HG02759 (cell line): Measurements from ENCODE around the gene GDF10.

ENCODE experiments used
- ATAC-seq: cut with Tn5 transposase; IDR thresholded peaks from one replicate; pipeline ENCODE4 v1.9.1; 2021; ENCODE audit warnings: mild to moderate bottlenecking, moderate library complexity; ENCODE audit not compliant: unreplicated experiment

The GDF10 gene

GRCh38 chr10:47268696-47269095 is 31.3 kb upstream of the GDF10 start:
- ATAC-seq, result no peak

- ATAC-seq, result no peak
Observed at GRCh38 chr10:47269294-47269693, 30.7 kb upstream of the GDF10 start.

DNA sequence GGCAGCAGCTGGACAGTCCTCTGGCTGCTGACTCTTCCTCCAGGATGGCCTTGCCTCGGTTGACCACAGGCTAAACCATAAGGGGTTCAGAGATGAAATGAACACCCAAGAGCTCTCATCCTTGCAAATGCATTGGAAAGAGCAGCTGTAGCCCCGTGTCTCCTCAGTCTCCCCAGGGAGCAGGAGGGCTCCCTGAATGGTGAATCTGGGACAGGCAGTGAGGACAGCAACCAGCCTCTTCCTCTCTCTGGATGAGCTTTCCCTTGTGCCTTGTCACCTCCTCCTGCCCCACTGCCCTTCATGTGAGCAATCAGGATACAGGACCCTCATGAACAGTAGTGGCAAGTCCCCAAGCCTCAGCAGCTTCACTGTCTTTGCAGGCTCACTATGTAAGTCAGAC is 23.9 kb upstream of the GDF10 start:
- no peak for ATAC-seq

DNA sequence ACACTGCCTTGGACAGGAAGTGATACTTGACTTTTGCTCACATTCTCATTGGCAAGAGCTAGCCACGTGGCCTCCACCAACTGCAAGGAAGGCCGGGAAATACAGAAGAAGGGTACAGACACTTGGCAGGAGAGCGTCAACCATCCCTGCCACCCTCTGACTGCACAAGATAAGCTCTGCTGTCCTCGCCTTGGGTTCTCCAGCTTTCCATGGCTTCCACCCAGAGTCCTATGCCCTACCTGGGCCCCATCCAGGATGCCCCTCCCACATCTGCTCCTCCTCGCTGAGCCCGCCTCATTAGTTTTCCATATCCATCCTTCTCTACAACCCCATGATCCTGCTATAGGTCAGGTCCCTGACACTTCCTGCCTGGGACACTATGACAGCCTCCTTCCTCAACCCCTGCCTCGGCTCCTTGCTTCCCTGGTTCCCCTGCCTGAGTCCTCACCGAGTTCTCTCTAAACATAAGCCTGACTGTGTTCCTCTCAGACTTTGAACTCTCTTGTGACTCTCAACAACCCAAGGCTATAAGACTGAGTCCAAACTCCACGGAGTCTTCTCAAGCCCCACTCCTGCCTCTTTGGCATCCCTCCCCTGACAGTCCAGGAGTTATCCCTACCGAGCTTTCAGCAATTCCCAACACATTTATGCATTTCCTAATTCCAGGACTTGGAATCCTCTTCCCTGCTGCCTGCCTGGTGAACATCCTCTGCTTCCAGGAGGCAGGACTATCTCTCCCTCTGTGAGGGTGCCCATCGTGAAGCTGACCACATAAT is 23.2 kb upstream of the GDF10 start:
- no peak for ATAC-seq

- no peak for ATAC-seq
Observed at GRCh38 chr10:47277352-47278151, 22.4 kb upstream of the GDF10 start.

- ATAC-seq, result no peak
Observed at GRCh38 chr10:47278152-47278473, 21.9 kb upstream of the GDF10 start.

GRCh38 chr10:47278720-47279119 is 21.3 kb upstream of the GDF10 start:
- no peak for ATAC-seq

GRCh38 chr10:47279276-47279675 is 20.7 kb upstream of the GDF10 start:
- no peak for ATAC-seq

- no peak for ATAC-seq
Observed at GRCh38 chr10:47282005-47282656, 17.9 kb upstream of the GDF10 start.

GRCh38 chr10:47282657-47283018 is 17.4 kb upstream of the GDF10 start:
- ATAC-seq, result no peak

DNA sequence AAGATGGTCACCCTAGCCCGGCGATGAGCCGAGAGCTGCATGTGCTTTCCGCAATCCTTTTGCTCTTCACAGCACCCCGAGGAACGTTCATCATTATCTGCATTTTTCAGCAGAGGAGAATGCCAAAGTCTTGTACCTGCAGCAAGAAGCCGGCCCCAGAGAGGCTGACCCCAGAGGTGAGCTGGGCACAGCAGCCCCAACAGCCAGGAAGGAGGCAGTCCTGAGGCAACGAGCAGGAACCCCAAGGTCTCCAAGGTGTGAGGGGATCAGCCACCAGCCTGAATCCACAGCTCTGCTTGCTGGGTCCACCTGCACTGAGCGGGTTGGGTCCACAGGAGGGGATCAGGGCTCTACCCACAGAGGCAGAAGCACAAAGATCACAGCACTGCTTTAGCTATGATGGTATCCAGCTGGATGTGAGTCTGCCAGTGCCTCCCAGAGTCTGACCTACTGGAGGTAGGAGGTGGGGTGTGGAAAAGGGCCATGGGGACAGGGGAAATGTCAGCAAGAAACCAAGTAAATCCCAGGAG is 16.8 kb upstream of the GDF10 start:
- no peak for ATAC-seq

GRCh38 chr10:47283848-47284247 is 16.1 kb upstream of the GDF10 start:
- no peak for ATAC-seq

DNA sequence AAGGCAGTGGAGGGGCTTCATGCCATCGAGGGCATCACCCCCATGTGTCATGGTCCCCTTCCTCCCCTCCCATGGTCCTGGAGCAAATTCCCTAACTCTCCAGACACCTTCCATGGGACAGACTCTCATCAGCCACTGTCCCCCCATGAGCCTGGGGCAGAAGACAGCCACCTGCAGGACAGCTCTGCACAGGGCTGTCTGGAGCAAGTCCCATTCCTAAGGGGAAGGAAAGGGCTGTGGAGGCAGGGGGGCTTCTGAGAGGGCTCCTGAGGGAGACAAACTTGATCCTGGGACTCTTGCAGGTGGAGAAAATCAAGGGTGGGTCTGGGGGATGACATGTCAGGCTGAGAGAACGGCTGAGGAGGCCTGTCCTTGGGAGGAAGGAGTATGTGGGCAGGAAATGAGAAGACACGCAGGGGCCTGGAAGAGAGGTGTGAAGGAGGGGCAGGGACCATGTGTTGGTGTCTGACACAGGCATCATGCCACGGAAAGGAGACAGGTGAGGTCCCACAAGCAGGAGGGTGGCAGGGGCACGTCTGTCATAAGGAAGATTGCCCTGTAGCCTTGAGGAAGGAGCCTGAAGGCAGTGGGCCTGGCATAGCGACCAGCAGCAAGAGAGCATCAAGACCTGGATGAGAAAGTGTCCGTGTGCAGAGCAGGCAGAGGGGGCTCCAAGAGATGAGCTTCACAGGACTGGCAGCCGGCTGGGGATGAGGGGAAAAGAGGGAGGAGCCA is 14.4 kb upstream of the GDF10 start:
- ATAC-seq, result no peak

- no peak for ATAC-seq
Observed at GRCh38 chr10:47286116-47286505, 13.9 kb upstream of the GDF10 start.

DNA sequence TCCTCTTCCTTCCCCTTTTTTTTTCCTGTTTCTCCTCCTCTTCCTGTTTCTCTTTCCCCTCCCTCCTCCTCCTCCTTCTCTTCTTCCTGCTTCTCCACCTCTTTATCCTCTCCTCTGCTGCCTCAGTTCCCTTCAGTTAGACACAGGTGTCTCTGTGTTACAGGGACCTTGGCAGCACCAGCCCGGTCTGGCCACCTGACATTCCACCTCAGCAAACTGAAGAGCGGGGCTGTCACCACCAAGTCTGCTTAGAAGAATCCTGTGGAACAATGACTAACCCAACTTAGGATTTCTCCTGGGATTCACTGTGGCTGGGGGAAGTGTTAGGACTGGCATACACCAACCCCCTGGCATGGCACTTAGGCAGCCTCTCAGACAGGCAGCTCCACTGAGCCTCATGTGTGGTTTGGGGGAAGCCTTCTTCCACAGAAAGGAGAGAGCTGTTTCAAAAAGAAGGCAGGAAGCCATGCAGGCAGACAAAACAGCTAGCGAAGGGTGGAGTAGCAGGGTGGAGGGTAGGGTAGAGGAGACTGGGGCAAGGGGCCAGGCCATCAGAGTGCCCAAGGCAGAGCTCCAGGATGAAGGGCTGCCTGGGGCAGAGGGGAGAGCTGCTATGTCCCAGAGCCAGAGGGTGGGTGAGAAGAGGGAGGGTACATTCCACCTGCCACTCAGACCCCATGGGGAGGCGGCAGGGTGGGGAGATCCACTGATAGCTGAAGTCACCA is 13.2 kb upstream of the GDF10 start:
- no peak for ATAC-seq

GRCh38 chr10:47287365-47287802 is 12.6 kb upstream of the GDF10 start:
- ATAC-seq, result no peak

- no peak for ATAC-seq
Observed at GRCh38 chr10:47287805-47288204, 12.2 kb upstream of the GDF10 start.

GRCh38 chr10:47288236-47288635 is 11.8 kb upstream of the GDF10 start:
- ATAC-seq, result no peak

- no peak for ATAC-seq
Observed at GRCh38 chr10:47288916-47289495, 11.0 kb upstream of the GDF10 start.

DNA sequence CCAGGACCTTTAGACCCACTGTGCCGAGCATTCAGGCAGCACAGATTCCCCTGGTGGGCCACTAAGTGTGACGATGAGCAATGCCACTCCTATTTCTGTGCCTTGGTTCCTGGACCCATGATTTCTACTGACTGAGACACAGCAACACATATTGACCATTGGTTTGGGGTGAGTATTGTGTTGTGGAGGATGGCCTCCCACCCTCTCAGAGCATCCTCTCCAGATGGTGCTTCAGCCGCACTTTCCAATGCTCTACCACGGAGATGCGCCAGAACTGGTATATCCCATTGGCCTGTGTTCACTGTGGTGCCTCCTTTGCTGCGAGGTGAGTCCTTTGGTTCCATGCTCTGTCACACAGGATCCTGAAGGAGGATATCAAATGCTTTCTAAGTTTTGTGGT is 10.1 kb upstream of the GDF10 start:
- no peak for ATAC-seq
